GM12878 (cell line): ENCODE data around the gene ZNF200. TPM values are rescaled to one million over a fixed set of nuclear protein-coding genes. Genes with fewer than 3 reads are reported as not detected.

Experiments used
- ATAC-seq: fragments of 200-7000 bp; cut with Tn5 transposase; 3 replicates; pipeline ENCODE4 v1.9.1; 2020; ENCODE audit warnings: mild to moderate bottlenecking, moderate library complexity
- BruUV-seq: library from RNA; stranded (reverse); fragments of 400-500 nt; replicated peaks from 2 replicates; lab custom pipeline; 2021; lab: Mats Ljungman, UMichigan
- CTCF ChIA-PET: fragments of 300-600 bp; sonication (Branson Sonifier 250); formaldehyde crosslinking; extraction: SDS; loops from one replicate; lab custom pipeline; 2021; ENCODE audit warnings: inconsistent platforms; lab: Yijun Ruan, JAX
- POLR2A ChIA-PET: fragments of 350-600 bp; formaldehyde crosslinking; extraction: SDS; loops from one replicate; lab custom pipeline; 2021; ENCODE audit warnings: inconsistent platforms; lab: Charles Lee
- RAD21 ChIA-PET: fragments of 300-600 bp; sonication (Branson Sonifier 250); formaldehyde crosslinking; loops from one replicate; lab custom pipeline; 2023; ENCODE audit warnings: antibody characterized with exemption; ENCODE audit not compliant: unreplicated experiment; lab: Charles Lee
- SMC1A ChIA-PET: fragments of 300-600 bp; sonication (Branson Sonifier 250); formaldehyde crosslinking; loops from one replicate; lab custom pipeline; 2023; ENCODE audit not compliant: unreplicated experiment, uncharacterized antibody; lab: Charles Lee
- DNase-seq: peaks from one replicate; pipeline ENCODE4 v3.0.0-alpha.2; 2011; ENCODE audit warnings: low read depth, low spot score
- FAIRE-seq: peaks from 3 replicates; lab custom pipeline; 2011; peaks lifted over from hg19 to GRCh38; lab: Jason Lieb, UNC
- H2AFZ ChIP-seq: 2 replicates; pipeline ENCODE4 v1.6.0; 2011; ENCODE audit warnings: low read depth, low read length, control low read depth; ENCODE audit not compliant: control insufficient read depth
- H3K27ac ChIP-seq: 2 replicates; pipeline ENCODE4 v1.5.1; 2011; ENCODE audit warnings: control low read depth; ENCODE audit not compliant: control insufficient read depth, insufficient read depth
- H3K27me3 ChIP-seq, 2 experiments: replicated peaks in 1 of 2; 2 replicates each; pipeline versions ENCODE4 v1.6.0 to v1.6.1; 2011; ENCODE audit warnings: low read length in 1 of 2; ENCODE audit not compliant: control insufficient read depth in 2 of 2, insufficient read depth in 2 of 2
- H3K36me3 ChIP-seq, 2 experiments: 2 replicates each; pipeline ENCODE4 v1.5.1; 2011; ENCODE audit warnings: low read length in 1 of 2; ENCODE audit not compliant: control insufficient read depth in 2 of 2, insufficient read depth in 2 of 2
- H3K4me1 ChIP-seq: 2 replicates; pipeline ENCODE4 v1.6.1; 2011; ENCODE audit warnings: mild to moderate bottlenecking, low read length, moderate library complexity, mixed read lengths; ENCODE audit not compliant: control insufficient read depth, insufficient read depth
- H3K4me2 ChIP-seq: 2 replicates; pipeline ENCODE4 v1.6.0; 2011; ENCODE audit warnings: control low read depth; ENCODE audit not compliant: control insufficient read depth, insufficient read depth
- H3K4me3 ChIP-seq: fragments of 200-600 bp; sonication (generic); 2 replicates; pipeline ENCODE4 v1.5.1; 2016
- H3K79me2 ChIP-seq: 2 replicates; pipeline ENCODE4 v1.6.0; 2011; ENCODE audit warnings: low read length; ENCODE audit not compliant: control insufficient read depth, insufficient read depth
- H3K9ac ChIP-seq: 2 replicates; pipeline ENCODE4 v1.8.0; 2011; ENCODE audit warnings: low read length, control low read depth, mixed read lengths; ENCODE audit not compliant: control insufficient read depth, insufficient read depth
- H3K9me3 ChIP-seq: replicated peaks from 3 replicates; pipeline ENCODE4 v1.5.1; 2011; ENCODE audit warnings: mild to moderate bottlenecking, low read length; ENCODE audit not compliant: control insufficient read depth, insufficient read depth
- H4K20me1 ChIP-seq: 2 replicates; pipeline ENCODE4 v1.6.0; 2011; ENCODE audit not compliant: control insufficient read depth, insufficient read depth
- ASH2L ChIP-seq: fragments of 300-600, 200-600 bp; sonication (generic); IDR thresholded peaks from 2 replicates; pipeline ENCODE4 v1.6.1; 2017; ENCODE audit warnings: low read depth, mild to moderate bottlenecking, borderline replicate concordance
- BRCA1 ChIP-seq: IDR thresholded peaks from 2 replicates; pipeline ENCODE4 v1.6.1; 2011; ENCODE audit warnings: low read depth, low read length, improper control_type of control experiment
- CBFB ChIP-seq: IDR thresholded peaks from 2 replicates; pipeline ENCODE4 v1.6.1; 2016; ENCODE audit warnings: antibody characterized with exemption, low read depth
- CREB1 ChIP-seq: IDR thresholded peaks from 2 replicates; pipeline ENCODE4 v1.6.1; 2012; ENCODE audit warnings: low read depth, mild to moderate bottlenecking, inconsistent platforms
- FOS ChIP-seq: IDR thresholded peaks from 3 replicates; pipeline ENCODE4 v1.6.1; 2011; ENCODE audit warnings: borderline replicate concordance; ENCODE audit not compliant: insufficient read length; ENCODE audit errors: extremely low read depth
- HDAC6 ChIP-seq: fragments of 200-600 bp; sonication (generic); IDR thresholded peaks from one replicate; pipeline ENCODE4 v1.8.0; 2017; ENCODE audit warnings: antibody characterized with exemption; ENCODE audit not compliant: unreplicated experiment
- JUND ChIP-seq: IDR thresholded peaks from 2 replicates; pipeline ENCODE4 v1.6.1; 2012; ENCODE audit warnings: low read depth, mild to moderate bottlenecking, low read length, improper control_type of control experiment, moderate library complexity
- PAX5 ChIP-seq: IDR thresholded peaks from 2 replicates; pipeline ENCODE4 v1.6.1; 2011; ENCODE audit warnings: low read depth, low read length, borderline replicate concordance
- RBBP5 ChIP-seq: fragments of 200-600 bp; sonication (generic); conservative IDR thresholded peaks from 2 replicates; pipeline ENCODE4 v1.6.1; 2016
- RELA ChIP-seq: fragments of 450-650 bp; IDR thresholded peaks from 2 replicates; pipeline ENCODE4 v1.8.0; 2014; ENCODE audit warnings: borderline replicate concordance; ENCODE audit not compliant: partially characterized antibody
- SMAD5 ChIP-seq: IDR thresholded peaks from 2 replicates; pipeline ENCODE4 v1.6.1; 2016; ENCODE audit warnings: antibody characterized with exemption, low read depth
- SMARCA5 ChIP-seq: fragments of 450-650 bp; IDR thresholded peaks from 2 replicates; pipeline ENCODE4 v1.6.1; 2017; ENCODE audit warnings: mild to moderate bottlenecking
- TBL1XR1 ChIP-seq: IDR thresholded peaks from 2 replicates; pipeline ENCODE4 v1.6.1; 2012; ENCODE audit warnings: low read depth, low read length, improper control_type of control experiment
- ZNF217 ChIP-seq: fragments of 450-650 bp; IDR thresholded peaks from 2 replicates; pipeline ENCODE4 v1.6.1; 2017; ENCODE audit warnings: antibody characterized with exemption, mild to moderate bottlenecking
- WGBS: methylation state at CpG from one replicate; pipeline ENCODE4 v1.1.6; 2016; ENCODE audit warnings: low lambda C conversion rate; ENCODE audit not compliant: insufficient replicate concordance, insufficient coverage; ENCODE audit errors: missing lambda C conversion rate; 5-methylcytosine and 5-hydroxymethylcytosine counted together
- in situ Hi-C: fragments of 300-500 bp; cut with MboI; formaldehyde crosslinking; loops from 9 replicates; pipeline ENCODE4 v1.14.3; 2018; ENCODE audit warnings: mixed read lengths
- intact Hi-C: fragments of 100-400 bp; cut with micrococcal nuclease; formaldehyde crosslinking; loops from one replicate; pipeline ENCODE4 v1.14.2; 2022; ENCODE audit not compliant: unreplicated experiment
- polyA plus RNA-seq, 11 experiments: library from polyadenylated mRNA; depleted of rRNA in 4 of 11; unstranded in 6 of 11; stranded (reverse) in 5 of 11; fragments of >200 nt; fragmentation: Nextera tagmentation in 4 of 11; fragmentation: Illumina TruSeq in 1 of 11; extraction: Ambion mirVana in 4 of 11; extraction: Trizol in 1 of 11; gene quantifications; 1 replicate in 1 of 11; 2 replicates in 10 of 11; pipeline versions ENCODE4 v1.2.1 to v1.2.3, GENCODE V29; 2011 to 2016; ENCODE audit warnings: inconsistent platforms in 2 of 11, missing spikeins in 2 of 11, low read depth in 1 of 11
- total RNA-seq, 4 experiments: library from RNA; depleted of rRNA in 3 of 4; stranded (reverse); fragments of >200 nt in 3 of 4; fragmentation: Illumina TruSeq in 1 of 4; extraction: Trizol in 1 of 4; gene quantifications; 2 replicates each; pipeline versions ENCODE4 v1.2.1 to v1.2.3, GENCODE V29; 2013 to 2021

Gene ZNF200
- total and polyA plus RNA-seq, 10 of the 15 experiments (the other 5 are each of a cell fraction or from before 2014, with no cell fraction given) = 4.0 to 13.9 (median 9.6) TPM

DNA sequence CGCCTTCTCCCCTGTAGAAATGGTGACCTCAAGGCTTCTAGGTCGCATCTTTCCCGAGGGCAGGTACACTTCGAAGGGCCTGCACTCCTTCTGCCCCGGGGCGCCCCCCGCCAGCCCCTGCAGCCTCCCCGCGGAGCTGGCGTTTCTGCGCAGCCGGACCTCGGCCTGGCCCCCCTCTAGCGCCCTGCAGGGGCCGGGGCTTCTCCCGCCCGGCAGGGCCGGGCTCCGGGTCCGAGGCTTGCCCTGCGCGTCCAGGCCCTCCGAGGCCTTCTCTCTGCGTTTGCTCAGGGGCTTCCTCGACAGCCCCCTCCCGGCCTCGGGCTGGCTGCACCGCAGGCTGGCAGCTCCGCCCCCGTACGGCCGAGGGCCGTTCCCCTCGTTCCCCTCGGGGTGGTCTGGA is 19.4 kb upstream of the ZNF200 start:
- no TSS peak for BruUV-seq
- H3K4me1 ChIP-seq = no peaks in the 10 kb centered on the region
- WGBS = 57% methylated on average over 34 of the region's 35 CpGs
- ATAC-seq (no peak), DNase-seq (no peak), FAIRE-seq (no peak)
- TF ChIP-seq SMARCA5 = no peak
- H2AFZ ChIP-seq = no peak overlapping the region
- intact Hi-C loops = no loop called here
- ChIA-PET RAD21 (no interaction called here), SMC1A (no interaction called here), POLR2A (no interaction called here), CTCF (interaction anchor here (4.1 kb wide), 1 partner anchor 13 kb away, joined by 14 read pairs; no protein-coding TSS in a partner anchor)
- H3K36me3 ChIP-seq = no peaks in the 10 kb centered on the region
- in situ Hi-C loops = no loop called here
- H3K9me3 ChIP-seq = no peaks in the 10 kb centered on the region
- no peaks in the 10 kb centered on the region for H3K27me3 ChIP-seq
- no peak overlapping the region for H3K9ac ChIP-seq
- H3K4me3 ChIP-seq = no peak overlapping the region
- no peaks in the 10 kb centered on the region for H3K79me2 ChIP-seq
- no peaks in the 10 kb centered on the region for H4K20me1 ChIP-seq
- no peak overlapping the region for H3K4me2 ChIP-seq
- H3K27ac ChIP-seq = no peak overlapping the region

DNA sequence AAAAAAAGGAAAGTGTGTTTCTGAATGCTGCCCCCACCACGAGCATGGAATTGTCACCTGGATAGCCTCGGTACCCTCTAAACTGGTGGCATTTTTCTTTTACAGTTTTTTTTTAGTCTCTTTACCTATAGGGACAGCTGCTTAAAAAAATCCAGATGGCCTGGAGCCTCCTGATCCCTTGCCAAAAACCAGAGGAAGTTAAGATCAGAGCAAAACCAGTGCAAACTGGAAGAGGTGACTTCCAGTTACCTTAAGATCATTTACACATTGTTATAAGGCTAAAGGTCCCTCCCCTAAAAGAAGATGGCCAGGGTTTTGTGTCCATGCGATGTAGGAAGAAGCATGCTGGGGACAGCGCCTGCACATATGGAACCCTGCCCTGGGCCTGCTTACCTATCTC is 18.0 kb upstream of the ZNF200 start:
- ChIA-PET RAD21 (no interaction called here), CTCF (no interaction called here), POLR2A (interaction anchor here (0.7 kb wide), 1 partner anchor 56 kb away, joined by 4 read pairs; no protein-coding TSS in a partner anchor)
- in situ Hi-C loops = no loop called here
- WGBS = 49% methylated on average over 4 of the region's 4 CpGs
- no peaks in the 10 kb centered on the region for H4K20me1 ChIP-seq
- H3K27ac ChIP-seq = no peak overlapping the region
- no peak for TF ChIP-seq CREB1
- no peak for TF ChIP-seq JUND
- no peak for TF ChIP-seq ASH2L
- TF ChIP-seq SMAD5 = no peak
- no peak for TF ChIP-seq BRCA1
- no peak for TF ChIP-seq RELA
- TF ChIP-seq RBBP5 = no peak
- TF ChIP-seq FOS = no peak
- TF ChIP-seq ZNF217 = no peak
- TF ChIP-seq TBL1XR1 = no peak
- TF ChIP-seq PAX5 = no peak
- TF ChIP-seq HDAC6 = no peak
- TF ChIP-seq CBFB = no peak
- TF ChIP-seq, all 136 proteins: peak for 0
- FAIRE-seq = no peak
- H3K4me2 ChIP-seq = no peak overlapping the region
- H3K27me3 ChIP-seq = no peaks in the 10 kb centered on the region; a peak in 1 of 4 replicates
- no peaks in the 10 kb centered on the region for H3K9me3 ChIP-seq
- no peak for DNase-seq
- H3K79me2 ChIP-seq = no peaks in the 10 kb centered on the region
- intact Hi-C loops = no loop called here
- no peaks in the 10 kb centered on the region for H3K36me3 ChIP-seq
- no peak overlapping the region for H2AFZ ChIP-seq
- no peak for ATAC-seq
- SMC1A ChIA-PET = no interaction called here
- H3K9ac ChIP-seq = no peak overlapping the region
- H3K4me1 ChIP-seq = no peaks in the 10 kb centered on the region
- H3K4me3 ChIP-seq = no peak overlapping the region
- no TSS peak for BruUV-seq
